Measurements from ENCODE around the gene CLCNKB.
A peak's percentile ranks its signal among the peaks of the same experiment; 100 is the strongest.
"Not testable (repeated sequence)": the region's sequence is repeated elsewhere in the genome, so short reads cannot be mapped to it uniquely, and the experiment has no call there.

Gene CLCNKB

DNA sequence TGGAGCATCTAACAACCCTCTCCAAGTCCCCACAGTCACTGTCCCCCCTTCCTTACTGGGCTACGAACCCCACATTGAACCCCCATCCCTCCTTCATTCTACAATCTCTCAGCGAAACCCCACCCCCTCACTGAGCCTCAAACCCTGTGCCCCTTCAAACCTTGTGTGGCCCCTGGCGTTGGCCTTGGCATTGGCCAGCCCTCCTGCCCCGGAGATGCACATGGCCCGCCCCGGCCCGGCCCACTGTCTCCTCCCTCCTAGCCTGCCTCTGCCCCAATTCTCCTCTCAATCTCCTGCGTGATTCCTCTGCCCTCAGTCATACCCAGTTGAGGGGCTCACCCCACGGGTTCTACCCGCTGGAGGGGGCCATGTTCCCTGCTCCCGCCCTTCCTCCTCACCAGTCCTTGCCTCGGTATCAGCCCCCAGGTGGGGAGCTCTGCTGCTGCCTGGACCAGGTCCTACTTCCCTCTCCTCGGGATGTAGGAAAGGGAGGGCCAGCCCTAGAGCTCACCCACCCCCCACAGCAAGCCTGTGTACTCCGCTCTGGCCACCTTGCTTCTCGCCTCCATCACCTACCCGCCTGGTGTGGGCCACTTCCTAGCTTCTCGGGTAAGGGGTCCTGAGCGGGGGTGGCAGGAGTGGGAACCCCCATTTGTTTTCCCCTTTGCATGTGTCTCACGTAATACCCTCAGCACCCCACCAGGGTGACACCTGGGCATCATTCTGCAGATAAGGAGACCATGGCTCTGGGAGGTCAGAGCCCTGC lies 15.2 kb upstream of the CLCNKB start:
- H3K4me3 ChIP-seq (ENCODE audit: low read length): no peak overlapping the region
- TF ChIP-seq, protein P1, sequence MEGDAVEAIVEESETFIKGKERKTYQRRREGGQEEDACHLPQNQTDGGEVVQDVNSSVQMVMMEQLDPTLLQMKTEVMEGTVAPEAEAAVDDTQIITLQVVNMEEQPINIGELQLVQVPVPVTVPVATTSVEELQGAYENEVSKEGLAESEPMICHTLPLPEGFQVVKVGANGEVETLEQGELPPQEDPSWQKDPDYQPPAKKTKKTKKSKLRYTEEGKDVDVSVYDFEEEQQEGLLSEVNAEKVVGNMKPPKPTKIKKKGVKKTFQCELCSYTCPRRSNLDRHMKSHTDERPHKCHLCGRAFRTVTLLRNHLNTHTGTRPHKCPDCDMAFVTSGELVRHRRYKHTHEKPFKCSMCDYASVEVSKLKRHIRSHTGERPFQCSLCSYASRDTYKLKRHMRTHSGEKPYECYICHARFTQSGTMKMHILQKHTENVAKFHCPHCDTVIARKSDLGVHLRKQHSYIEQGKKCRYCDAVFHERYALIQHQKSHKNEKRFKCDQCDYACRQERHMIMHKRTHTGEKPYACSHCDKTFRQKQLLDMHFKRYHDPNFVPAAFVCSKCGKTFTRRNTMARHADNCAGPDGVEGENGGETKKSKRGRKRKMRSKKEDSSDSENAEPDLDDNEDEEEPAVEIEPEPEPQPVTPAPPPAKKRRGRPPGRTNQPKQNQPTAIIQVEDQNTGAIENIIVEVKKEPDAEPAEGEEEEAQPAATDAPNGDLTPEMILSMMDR (conservative IDR thresholded peaks at IDR 0.05; ENCODE audit: low read depth, low read length): no peak
- DNase-seq (ENCODE audit: low read depth): no peak

GRCh38 chr1:16029003-16029268 lies 14.6 kb upstream of the CLCNKB start:
- H3K4me3 ChIP-seq (ENCODE audit: low read length); DNase-seq (ENCODE audit: low read depth): not testable (repeated sequence)

DNA sequence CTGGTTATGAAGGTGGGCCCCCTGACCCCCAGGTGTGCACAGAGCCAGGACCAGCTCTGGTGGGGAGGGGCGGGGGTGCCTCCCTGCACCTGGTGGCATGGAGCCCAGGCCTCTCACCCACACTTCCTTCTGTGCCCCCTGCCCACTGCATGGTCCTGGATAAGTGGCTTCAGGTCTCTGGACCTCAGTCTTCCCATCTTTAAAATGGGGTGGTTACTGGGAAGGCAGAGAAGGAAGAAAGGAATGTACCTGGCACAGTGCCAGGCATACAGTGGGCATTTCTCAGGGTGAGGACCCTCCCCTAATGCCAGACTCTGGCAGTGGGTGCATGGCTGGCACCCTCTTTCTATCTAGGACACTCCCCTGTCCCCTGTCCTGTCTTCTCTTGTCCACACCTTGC lies 14.3 kb upstream of the CLCNKB start:
- no peak for DNase-seq (ENCODE audit: low read depth)
- H3K4me3 ChIP-seq (ENCODE audit: low read length): no peak overlapping the region
- TF ChIP-seq, protein P1 (conservative IDR thresholded peaks at IDR 0.05; ENCODE audit: low read depth, low read length): no peak

DNA sequence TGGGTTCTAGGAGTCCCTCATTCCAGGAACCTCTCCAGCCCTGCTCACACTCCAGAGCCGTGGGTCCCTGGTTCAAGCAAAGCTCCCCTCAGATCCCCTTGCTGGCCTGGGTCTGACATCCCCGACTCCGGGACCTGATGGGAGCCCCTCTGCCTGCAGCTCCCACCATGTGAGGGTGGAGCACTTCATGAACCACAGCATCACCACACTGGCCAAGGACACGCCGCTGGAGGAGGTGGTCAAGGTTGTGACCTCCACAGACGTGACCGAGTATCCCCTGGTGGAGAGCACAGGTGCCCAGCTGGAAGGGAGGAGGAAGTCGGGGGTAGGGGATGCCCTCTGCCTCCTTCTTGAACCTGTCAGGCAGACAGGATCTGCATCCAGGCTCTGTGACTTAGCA lies 12.0 kb upstream of the CLCNKB start:
- no peak for DNase-seq (ENCODE audit: low read depth)
- TF ChIP-seq, protein P1 (conservative IDR thresholded peaks at IDR 0.05; ENCODE audit: low read depth, low read length): no peak
- no peak overlapping the region for H3K4me3 ChIP-seq (ENCODE audit: low read length)

DNA sequence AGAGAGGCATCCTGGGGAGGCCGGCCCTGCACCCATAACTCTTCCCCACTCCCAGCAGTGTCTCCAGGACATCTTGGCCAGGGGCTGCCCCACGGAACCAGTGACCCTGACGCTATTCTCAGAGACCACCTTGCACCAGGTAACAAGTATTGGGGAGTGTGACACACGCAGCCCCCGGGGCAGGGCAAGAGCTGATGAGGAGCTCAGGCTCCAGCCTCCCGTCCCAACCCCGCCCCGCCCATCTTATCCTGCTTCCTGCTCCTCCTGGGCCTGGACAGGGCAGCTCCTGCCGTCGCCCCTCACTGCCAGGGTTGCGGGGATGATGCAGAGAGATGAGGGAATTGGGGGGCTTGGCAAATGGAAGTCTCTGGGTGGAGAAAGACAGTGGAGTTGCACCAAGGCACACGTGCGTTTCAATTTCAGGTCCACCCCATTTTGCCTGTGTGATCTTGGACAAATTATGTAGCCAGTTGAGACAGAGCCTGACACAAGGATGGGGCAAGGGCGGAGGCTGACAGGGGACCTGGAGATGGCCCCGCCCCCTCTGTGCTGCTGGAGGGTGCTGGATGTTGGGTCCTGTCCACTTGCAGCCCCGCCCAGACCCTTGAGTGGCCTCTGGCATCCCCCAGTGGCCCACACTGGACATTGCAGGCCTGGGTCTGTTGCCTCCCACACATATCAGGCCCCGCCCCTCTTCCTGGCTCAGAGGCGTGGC lies 11.0 kb upstream of the CLCNKB start:
- no peak for DNase-seq (ENCODE audit: low read depth)
- no peak overlapping the region for H3K4me3 ChIP-seq (ENCODE audit: low read length)
- TF ChIP-seq, protein P1 (conservative IDR thresholded peaks at IDR 0.05; ENCODE audit: low read depth, low read length): peak; percentile 95

DNA sequence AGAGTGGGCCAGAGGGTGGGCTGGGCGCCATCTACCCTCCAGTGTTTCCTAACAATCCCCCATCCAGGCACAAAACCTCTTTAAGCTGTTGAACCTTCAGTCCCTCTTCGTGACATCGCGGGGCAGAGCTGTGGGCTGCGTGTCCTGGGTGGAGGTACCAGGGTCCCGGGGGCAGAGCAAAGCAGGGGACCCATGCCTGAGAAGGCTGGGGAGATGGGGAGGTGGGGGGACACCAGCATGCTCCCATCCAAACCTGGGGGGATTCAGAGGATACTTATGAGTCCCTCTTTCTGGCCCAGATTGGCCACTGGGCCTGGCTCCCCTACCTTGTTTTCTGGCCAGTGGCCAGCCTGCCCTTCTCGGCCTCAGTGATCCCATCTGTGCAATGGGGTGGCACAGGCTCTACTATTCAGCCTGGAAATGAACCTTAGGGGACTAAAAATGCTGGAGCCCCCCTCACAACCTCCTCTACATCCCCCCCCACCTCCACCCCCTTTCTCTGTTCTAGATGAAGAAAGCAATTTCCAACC lies 10.4 kb upstream of the CLCNKB start:
- not testable (repeated sequence) for H3K4me3 ChIP-seq (ENCODE audit: low read length); DNase-seq (ENCODE audit: low read depth)

DNA sequence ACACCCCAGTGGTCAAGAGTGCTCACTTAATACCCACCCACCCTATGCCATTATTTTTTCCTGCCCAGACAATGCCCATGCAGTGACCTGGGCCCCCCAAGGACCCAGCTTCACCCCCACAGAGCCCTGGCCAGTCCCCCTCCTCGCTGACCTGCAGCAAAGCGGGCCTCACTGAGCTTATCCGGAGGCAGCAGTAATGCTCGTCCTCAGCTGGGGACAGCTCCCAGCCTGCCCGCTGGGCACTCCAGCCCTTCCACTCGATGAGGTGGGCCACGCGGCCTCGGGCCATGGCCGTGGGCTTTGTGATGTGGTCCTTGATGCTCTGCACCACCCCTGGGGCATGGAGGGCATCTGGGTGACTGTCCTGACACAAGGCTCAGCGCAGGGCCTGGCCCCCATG lies 7.1 kb upstream of the CLCNKB start:
- not testable (repeated sequence) for H3K4me3 ChIP-seq (ENCODE audit: low read length)

GRCh38 chr1:16038620-16038912 lies 5.0 kb upstream of the CLCNKB start:
- TF ChIP-seq, protein P1 (conservative IDR thresholded peaks at IDR 0.05; ENCODE audit: low read depth, low read length): no peak
- H3K4me3 ChIP-seq (ENCODE audit: low read length): no peak overlapping the region
- DNase-seq (ENCODE audit: low read depth): no peak

More for the DNA sequence above, 7.1 kb upstream of the CLCNKB start:
- not testable (repeated sequence) for DNase-seq (ENCODE audit: low read depth)

DNA sequence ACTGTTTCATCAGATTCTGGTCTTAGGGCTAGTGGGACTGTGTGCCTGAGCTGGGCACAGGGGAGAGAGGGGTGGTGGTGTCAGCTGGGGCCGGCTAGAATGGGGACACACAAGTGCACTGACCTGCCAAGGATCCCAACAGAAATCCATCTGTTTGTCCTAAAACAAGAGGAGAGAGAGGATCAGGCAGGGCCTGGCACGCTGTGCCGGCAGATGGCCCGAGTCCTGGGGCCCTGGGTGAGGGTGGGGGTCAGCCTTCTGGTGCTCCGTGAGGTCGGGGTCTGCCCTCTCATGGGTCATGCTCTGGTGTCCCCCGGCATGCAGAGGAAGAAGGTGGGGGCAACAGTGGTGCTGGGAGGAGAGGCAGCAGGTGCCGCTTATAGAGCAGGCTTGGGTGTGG lies 3.7 kb upstream of the CLCNKB start:
- DNase-seq (ENCODE audit: low read depth); H3K4me3 ChIP-seq (ENCODE audit: low read length): not testable (repeated sequence)

Data from retinal pigment epithelial cell (primary cell).